Measurements from ENCODE around the gene DDX10. TPM values are rescaled to one million over a fixed set of nuclear protein-coding genes. Genes with fewer than 3 reads are reported as not detected.

Gene DDX10
- total RNA-seq, 1 donor = 20.3 TPM

- no peak for DNase-seq (ENCODE audit: low read depth)
- TF ChIP-seq, protein P1, sequence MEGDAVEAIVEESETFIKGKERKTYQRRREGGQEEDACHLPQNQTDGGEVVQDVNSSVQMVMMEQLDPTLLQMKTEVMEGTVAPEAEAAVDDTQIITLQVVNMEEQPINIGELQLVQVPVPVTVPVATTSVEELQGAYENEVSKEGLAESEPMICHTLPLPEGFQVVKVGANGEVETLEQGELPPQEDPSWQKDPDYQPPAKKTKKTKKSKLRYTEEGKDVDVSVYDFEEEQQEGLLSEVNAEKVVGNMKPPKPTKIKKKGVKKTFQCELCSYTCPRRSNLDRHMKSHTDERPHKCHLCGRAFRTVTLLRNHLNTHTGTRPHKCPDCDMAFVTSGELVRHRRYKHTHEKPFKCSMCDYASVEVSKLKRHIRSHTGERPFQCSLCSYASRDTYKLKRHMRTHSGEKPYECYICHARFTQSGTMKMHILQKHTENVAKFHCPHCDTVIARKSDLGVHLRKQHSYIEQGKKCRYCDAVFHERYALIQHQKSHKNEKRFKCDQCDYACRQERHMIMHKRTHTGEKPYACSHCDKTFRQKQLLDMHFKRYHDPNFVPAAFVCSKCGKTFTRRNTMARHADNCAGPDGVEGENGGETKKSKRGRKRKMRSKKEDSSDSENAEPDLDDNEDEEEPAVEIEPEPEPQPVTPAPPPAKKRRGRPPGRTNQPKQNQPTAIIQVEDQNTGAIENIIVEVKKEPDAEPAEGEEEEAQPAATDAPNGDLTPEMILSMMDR (IDR thresholded peaks at IDR 0.05; ENCODE audit: insufficient read depth, low read depth, low read length) = no peak
- H3K4me3 ChIP-seq (ENCODE audit: low read depth, low read length) = no peak overlapping the region
Observed at GRCh38 chr11:108873310-108873709, 208.4 kb downstream of the DDX10 start.

DNA sequence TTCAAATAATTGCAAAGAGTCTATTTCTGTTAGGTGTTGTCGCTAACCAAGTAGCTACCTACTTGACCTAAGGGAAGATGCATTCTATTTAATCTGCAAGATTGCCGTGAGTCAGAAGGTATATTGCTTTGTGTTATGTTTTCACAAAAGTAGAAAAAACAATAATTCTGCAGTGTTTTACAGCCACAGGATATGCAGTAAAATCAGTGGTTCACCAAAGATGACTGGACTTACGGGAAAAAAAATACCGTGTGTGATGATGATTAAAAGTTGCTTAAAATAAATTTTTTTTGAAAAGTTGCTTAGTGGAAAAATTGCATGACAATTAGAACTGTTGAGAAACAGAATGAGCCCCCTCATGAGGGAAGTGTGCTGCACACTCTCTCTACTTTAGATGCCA lies 209.1 kb downstream of the DDX10 start:
- TF ChIP-seq, protein P1 (IDR thresholded peaks at IDR 0.05; ENCODE audit: insufficient read depth, low read depth, low read length) = no peak
- H3K4me3 ChIP-seq (ENCODE audit: low read depth, low read length) = no peak overlapping the region
- no peak for DNase-seq (ENCODE audit: low read depth)

DNA sequence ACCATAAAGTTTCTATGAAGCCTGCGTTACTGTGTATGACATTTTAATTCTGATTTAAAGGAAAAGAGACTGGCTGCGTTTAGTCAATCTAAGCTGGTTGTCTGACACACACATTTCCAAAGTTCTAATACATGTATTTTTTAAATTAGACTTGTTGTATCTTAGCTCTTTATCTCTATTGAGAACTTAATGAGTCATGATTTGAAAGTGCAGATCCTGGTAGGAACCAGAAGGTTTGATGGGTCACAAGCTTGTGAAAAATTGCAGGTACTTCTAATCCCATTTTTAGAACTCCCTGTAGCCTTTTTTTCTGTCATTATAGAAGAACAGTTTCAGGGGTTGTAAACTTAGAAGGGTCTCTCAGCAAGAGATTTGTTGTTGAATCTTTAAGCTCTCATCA lies 210.3 kb downstream of the DDX10 start:
- H3K4me3 ChIP-seq (ENCODE audit: low read depth, low read length) = no peak overlapping the region
- no peak for DNase-seq (ENCODE audit: low read depth)
- TF ChIP-seq, protein P1 (IDR thresholded peaks at IDR 0.05; ENCODE audit: insufficient read depth, low read depth, low read length) = no peak

- no peak overlapping the region for H3K4me3 ChIP-seq (ENCODE audit: low read depth, low read length)
- TF ChIP-seq, protein P1 (IDR thresholded peaks at IDR 0.05; ENCODE audit: insufficient read depth, low read depth, low read length) = no peak
- no peak for DNase-seq (ENCODE audit: low read depth)
Observed at GRCh38 chr11:108877178-108877577, 212.3 kb downstream of the DDX10 start.

- TF ChIP-seq, protein P1 (IDR thresholded peaks at IDR 0.05; ENCODE audit: insufficient read depth, low read depth, low read length) = no peak
- no peak overlapping the region for H3K4me3 ChIP-seq (ENCODE audit: low read depth, low read length)
Observed at GRCh38 chr11:108880510-108880909, 215.6 kb downstream of the DDX10 start.

DNA sequence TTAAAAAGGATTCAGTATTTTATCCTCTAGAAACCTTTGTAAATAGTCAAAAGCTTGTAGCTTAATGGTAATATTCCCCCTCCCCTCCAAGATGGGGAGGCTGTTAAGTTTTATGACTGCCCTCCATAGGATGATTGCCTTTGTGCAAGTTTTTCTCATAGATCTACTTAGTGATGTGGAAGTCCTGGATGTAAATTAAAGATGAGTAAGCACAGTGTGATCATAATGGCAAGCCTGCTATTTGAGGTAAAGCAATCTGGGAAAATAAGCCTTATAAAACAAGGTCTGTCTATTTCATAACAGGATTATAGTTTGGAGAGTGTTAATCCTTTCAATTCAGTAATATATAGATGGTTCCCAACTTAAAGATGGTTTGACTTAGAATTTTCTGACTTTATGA lies 216.3 kb downstream of the DDX10 start:
- H3K4me3 ChIP-seq (ENCODE audit: low read depth, low read length) = no peak overlapping the region
- DNase-seq (ENCODE audit: low read depth) = no peak
- TF ChIP-seq, protein P1 (IDR thresholded peaks at IDR 0.05; ENCODE audit: insufficient read depth, low read depth, low read length) = no peak

More at GRCh38 chr11:108880510-108880909, 215.6 kb downstream of the DDX10 start:
- DNase-seq (ENCODE audit: low read depth) = peak; percentile 39

GRCh38 chr11:108882211-108882831 lies 217.5 kb downstream of the DDX10 start:
- no peak for DNase-seq (ENCODE audit: low read depth)

More at GRCh38 chr11:108882211-108882831, 217.5 kb downstream of the DDX10 start:
- TF ChIP-seq, protein P1 (IDR thresholded peaks at IDR 0.05; ENCODE audit: insufficient read depth, low read depth, low read length) = no peak
- no peak overlapping the region for H3K4me3 ChIP-seq (ENCODE audit: low read depth, low read length)
